ENCODE measurements around the gene TRPC4AP.
"Not testable (repeated sequence)": the region's sequence is repeated elsewhere in the genome, so short reads cannot be mapped to it uniquely, and the experiment has no call there.

Gene TRPC4AP

GRCh38 chr20:35093267-35093884 lies 769 bp upstream of the TRPC4AP start:
- peak; percentile 44 for DNase-seq

GRCh38 chr20:35091816-35092523 lies 637 bp downstream of the TRPC4AP start:
- DNase-seq, result no peak

DNA sequence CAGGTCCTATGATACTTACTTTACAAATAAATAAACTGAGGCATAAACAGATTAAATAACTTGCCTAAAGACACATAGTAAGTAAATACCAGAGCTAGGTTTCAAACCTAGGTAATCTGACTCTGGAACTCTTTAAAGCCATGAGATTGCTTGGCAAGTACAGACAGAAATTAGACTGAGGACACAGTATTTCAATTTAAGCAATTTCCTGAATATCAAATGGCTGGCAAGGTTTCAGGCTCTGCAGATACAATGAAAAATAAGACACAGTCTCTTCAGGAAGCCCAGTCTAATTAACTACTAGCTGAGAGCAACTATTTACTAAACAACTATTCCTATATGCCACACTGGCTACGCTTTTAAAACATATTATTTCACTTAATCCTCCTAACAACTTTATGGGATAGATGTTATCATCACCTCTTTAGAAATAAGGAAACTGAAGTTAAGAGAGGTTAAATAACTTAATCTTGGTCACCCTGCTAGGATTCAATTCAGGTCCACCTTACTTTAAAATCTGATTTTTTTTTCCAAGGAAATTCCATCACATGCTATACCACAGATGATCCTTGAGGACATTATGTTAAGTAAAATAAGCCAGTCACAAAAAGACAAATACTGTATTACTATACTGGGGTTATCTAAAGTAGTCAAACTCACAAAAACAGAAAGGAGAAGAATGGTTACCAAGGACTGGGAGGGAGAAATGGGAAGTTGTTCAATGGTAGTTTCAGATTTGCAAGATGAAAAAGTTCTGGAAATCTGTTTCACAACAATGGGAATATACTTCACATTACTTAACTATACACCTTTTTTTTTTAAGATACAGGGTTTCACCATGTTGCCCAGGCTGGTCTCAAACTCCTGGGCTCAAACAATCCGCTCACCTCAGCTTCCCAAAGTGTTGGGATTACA lies 4.1 kb downstream of the TRPC4AP start:
- DNase-seq, result no peak

DNA sequence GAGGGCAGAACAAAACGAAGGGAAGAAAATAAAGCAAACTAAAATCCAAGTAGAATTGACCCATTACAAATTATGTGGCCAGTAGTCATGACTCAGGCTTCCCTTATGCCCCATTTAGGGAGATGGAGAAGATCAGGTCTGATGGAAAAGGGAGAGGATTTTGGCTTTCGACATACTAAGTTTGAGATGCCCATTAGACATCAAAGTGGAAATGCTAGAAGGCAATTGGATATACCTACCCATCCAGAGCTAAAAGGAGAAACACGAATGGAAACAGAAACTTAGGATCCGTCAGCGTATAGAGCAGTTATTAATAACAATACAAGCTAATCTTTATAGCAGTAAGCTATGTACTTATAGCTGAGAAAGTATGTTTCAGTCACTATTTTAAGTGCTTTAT lies 4.8 kb downstream of the TRPC4AP start:
- no peak for DNase-seq

GRCh38 chr20:35087355-35087754 lies 5.3 kb downstream of the TRPC4AP start:
- no peak for DNase-seq

- DNase-seq, result no peak
Observed at GRCh38 chr20:35085477-35086225, 7.0 kb downstream of the TRPC4AP start.

GRCh38 chr20:35084998-35085397 lies 7.6 kb downstream of the TRPC4AP start:
- DNase-seq, result no peak

DNA sequence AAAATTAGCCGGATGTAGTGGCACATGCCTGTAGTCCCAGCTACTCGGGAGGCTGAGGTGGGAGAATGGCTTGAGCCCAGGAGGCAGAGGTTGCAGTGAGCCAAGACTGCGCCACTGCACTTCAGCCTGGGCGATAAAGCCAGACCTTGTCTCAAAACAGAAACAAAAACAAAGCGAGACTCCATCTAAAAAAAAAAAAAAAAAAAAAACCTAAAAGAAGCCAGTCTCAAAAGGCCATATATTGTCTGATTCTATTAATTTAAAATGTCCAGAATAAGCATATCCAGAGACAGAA lies 12.3 kb downstream of the TRPC4AP start:
- DNase-seq, result not testable (repeated sequence)

DNA sequence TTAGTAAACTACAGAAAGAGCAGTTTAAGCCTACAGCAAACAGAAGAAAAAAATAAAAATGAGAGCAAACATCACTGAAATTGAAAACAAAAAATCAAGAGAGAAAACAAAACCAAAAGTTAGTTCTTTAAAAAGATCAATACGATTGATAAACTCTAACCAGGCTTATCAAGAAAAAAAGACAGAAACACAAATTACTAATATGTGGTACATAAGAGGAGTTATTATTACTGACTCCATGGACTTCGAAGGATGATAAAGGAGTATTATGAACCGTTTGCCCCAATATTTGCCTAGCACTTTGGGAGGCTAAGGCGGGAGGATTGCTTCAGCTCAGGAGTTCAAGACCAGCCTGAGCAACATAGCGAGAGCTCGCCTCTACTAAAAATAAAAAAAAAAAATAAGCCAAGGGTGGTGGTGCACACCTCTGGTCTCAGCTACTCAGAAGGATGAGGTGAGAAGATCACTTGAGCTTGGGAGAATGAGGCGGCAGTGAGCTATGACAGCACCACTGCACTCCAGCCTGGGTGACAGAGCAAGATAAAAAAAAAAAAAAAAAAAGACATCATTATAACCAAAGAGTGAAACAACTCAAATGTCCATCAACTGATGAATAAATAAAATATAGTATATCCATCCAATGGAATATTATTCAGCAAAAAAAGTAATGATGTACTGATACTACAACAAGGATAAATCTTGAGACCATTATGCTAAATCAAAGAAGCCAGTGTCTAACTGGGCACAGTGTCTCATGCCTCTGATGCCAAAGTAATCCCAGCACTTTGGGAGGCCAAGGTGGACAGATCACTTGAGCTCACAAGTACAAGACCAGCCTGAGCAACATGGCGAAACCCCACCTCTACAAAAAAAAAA lies 12.9 kb downstream of the TRPC4AP start:
- no peak for DNase-seq

DNA sequence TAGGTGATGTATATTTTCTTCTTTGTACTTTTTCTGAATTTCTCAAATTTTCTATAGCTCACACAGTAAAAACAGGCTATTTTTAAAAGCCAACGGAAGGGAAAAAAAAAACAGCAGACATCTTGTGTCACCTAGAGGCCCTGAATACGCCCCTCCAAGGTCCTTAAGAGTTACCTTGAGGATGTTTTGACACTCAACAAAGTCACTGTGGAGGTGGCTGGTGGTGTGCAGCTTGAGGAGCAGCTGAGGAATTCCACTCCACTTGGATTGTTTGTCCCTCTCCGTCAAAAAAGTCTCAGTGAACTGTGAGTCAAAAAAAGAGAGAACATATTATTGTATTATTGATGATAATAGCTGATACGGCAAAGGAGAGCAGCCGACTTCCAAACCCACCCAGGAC lies 14.7 kb downstream of the TRPC4AP start:
- no peak for DNase-seq

DNA sequence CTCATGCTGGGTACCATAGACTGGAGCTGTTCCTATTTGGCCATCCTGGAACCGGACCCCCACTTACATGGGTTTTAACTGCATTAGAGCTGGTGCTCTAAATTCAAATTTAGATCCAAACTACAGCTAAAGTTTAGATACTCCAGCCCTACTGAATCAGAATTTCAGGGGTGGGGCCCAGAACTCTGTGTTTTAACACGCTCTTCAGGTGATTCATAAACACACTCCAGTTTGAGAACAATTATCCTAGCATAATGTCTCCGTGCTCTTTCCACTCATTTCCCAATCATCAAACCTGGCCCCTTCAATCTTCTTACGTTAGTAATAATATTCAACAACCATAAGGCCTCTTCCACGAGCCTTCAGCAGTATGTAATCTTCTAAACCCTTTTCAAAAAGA lies 15.3 kb downstream of the TRPC4AP start:
- DNase-seq, result no peak

- not testable (repeated sequence) for DNase-seq
Observed at GRCh38 chr20:35071436-35072153, 21.0 kb downstream of the TRPC4AP start.

DNA sequence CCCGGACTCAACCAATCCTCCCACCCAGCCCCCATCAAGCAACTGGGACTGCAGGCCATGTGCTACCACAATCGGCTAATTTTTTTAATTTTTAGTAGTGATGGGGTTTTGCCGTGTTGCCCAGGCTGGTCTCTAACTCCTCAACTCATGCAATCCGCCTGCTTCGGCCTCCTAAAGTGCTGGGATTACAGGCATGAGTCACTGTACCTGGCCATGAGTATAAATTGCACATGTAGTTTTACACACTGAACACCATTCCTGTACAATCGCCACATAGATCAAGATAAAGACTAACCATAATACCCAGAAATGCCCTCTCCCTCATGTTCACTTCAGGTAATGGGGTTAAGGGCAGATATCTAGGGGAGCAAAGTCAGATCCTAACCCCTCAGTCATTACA lies 26.4 kb downstream of the TRPC4AP start:
- DNase-seq, result no peak

DNA sequence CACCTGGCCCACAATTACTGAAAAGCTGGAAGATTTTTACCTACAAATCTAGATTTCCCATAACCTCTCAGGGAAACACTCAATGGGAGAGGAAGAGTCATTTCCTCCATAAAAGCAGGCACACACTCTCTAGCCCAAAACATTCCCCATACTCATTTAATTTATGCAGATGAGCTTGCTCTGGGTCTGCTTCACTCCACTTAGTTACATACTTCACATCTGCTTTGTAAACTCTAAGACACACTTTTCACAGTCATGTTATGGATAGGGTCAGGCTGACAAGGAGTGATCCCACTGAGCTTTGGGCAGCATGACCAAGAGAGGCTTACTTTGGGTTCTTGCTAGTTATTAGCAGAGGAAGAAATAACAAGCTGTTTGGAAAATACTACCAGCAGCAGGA lies 27.4 kb downstream of the TRPC4AP start:
- DNase-seq, result no peak

GRCh38 chr20:35063168-35063567 lies 29.4 kb downstream of the TRPC4AP start:
- DNase-seq, result no peak

DNA sequence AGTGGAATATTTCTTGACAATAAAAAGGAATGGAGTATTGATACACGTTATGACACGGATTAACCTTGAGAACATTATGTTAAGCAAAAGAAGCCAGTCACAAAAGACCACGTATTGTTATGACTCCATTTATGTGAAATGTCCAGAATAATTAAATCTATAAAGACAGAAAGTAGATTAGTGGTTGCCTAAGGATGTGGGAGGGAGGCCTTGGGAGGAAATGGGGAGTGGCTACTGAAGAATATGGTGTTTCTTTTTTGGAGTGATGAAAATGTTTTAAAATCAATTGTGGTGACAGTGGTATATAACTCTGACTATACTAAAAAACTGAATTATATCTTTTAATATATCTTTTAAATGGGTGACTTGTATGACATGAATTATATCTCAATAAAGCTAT lies 30.1 kb downstream of the TRPC4AP start:
- DNase-seq, result no peak

- DNase-seq, result no peak
Observed at GRCh38 chr20:35060168-35060567, 32.4 kb downstream of the TRPC4AP start.

DNA sequence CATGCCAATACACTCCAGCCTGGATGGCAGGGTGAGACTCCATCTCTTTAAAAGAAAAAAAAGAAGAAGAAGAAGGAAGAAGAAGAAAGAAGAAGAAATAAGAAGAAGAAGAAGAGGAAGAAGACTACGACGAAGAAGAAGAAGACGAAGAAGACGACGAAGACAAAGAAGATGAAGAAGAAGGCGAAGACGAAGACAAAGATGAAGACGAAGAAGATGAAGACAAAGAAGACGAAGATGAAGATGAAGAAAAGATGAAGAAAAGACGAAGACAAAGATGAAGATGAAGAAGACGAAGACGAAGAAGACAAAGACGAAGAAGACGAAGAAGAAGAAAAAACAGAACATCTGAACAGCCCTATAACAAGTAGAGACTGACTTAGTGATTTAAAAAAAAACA lies 33.0 kb downstream of the TRPC4AP start:
- DNase-seq, result no peak

GRCh38 chr20:35059110-35059509 lies 33.5 kb downstream of the TRPC4AP start:
- no peak for DNase-seq

GRCh38 chr20:35055445-35056276 lies 36.9 kb downstream of the TRPC4AP start:
- no peak for DNase-seq

DNA sequence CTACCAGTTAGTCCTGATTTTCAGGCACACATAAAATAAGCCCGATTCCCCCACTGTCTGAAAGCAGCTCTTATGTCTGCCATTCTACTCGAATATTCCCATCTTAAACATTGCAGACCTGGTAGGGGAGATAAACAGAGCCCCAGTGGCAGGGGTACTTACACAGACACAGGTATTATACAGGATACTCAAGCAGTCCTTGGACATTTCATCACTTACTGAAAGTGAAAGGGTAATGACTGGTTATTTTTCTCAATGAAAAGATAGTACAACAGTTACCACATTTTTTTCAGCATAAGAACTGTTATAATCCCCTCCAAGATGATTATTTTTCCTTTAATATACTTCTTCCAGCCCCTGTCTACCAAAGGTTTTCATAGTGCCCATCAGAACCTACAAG lies 37.8 kb downstream of the TRPC4AP start:
- DNase-seq, result no peak

Data from activated naive CD4-positive, alpha-beta T cell treated with Interleukin-2 at 50 U/mL for 16 hours (primary cell).